K562 (cell line): Measurements from ENCODE around the gene ADIPOR1. TPM values are rescaled to one million over a fixed set of nuclear protein-coding genes. Genes with fewer than 3 reads are reported as not detected.

ENCODE experiments used
- ARID1B ChIP-seq: fragments of 450-650 bp; IDR thresholded peaks from 2 replicates; pipeline ENCODE4 v1.6.1; 2016; ENCODE audit warnings: antibody characterized with exemption, mild to moderate bottlenecking, inconsistent platforms
- EGR1 ChIP-seq: fragments of 450-650 bp; conservative IDR thresholded peaks from 2 replicates; pipeline ENCODE4 v1.6.1; 2017; ENCODE audit warnings: mild to moderate bottlenecking
- JUN ChIP-seq, 2 experiments: sonication (generic) in 1 of 2; formaldehyde crosslinking in 1 of 2; IDR thresholded peaks; 2 replicates each; pipeline versions ENCODE4 v1.6.1 to v1.8.0; 2012 to 2022; ENCODE audit warnings: borderline replicate concordance in 2 of 2, mild to moderate bottlenecking in 2 of 2, improper control_type of control experiment in 1 of 2, low read depth in 1 of 2, low read length in 1 of 2, missing genetic modification reagents in 1 of 2
- LCOR ChIP-seq: sonication (generic); formaldehyde crosslinking; IDR thresholded peaks from 2 replicates; pipeline ENCODE4 v1.8.0; 2022; ENCODE audit warnings: mild to moderate bottlenecking, missing genetic modification reagents
- NFXL1 ChIP-seq: fragments of 450-650 bp; formaldehyde crosslinking; IDR thresholded peaks from 2 replicates; pipeline ENCODE4 v1.4.0; 2021; ENCODE audit warnings: mild to moderate bottlenecking
- PHB ChIP-seq: fragments of 250-450 bp; sonication (Bioruptor Pico); IDR thresholded peaks from 2 replicates; pipeline ENCODE4 v1.5.0; 2021
- RCOR1 ChIP-seq, 2 experiments: IDR thresholded peaks; 2 replicates each; pipeline ENCODE4 v1.6.1; 2012; ENCODE audit warnings: low read depth in 2 of 2, low read length in 2 of 2, borderline replicate concordance in 1 of 2, improper control_type of control experiment in 1 of 2
- SPI1 ChIP-seq: IDR thresholded peaks from 2 replicates; pipeline ENCODE4 v1.6.1; 2011; ENCODE audit warnings: low read depth, low read length, control low read depth, borderline replicate concordance
- STAG1 ChIP-seq: sonication (generic); formaldehyde crosslinking; IDR thresholded peaks from 2 replicates; pipeline ENCODE4 v1.5.0; 2020; ENCODE audit warnings: missing genetic modification reagents, borderline replicate concordance
- ZEB2 ChIP-seq: fragments of 450-650 bp; IDR thresholded peaks from 2 replicates; pipeline ENCODE4 v1.6.1; 2016
- ZNF197 ChIP-seq: fragments of 200-800 bp; sonication (Bioruptor generic); IDR thresholded peaks from 2 replicates; pipeline ENCODE4 v1.6.1; 2016; ENCODE audit warnings: low read depth, missing genetic modification characterization, missing compliant biosample characterization
- ZNF408 ChIP-seq: fragments of 250-450 bp; sonication (Bioruptor Pico); IDR thresholded peaks from 2 replicates; pipeline ENCODE4 v1.4.0; 2020; ENCODE audit warnings: low read depth, mild to moderate bottlenecking, moderate library complexity
- ZNF696 ChIP-seq: fragments of 250-450 bp; sonication (Bioruptor Pico); conservative IDR thresholded peaks from 2 replicates; pipeline ENCODE4 v1.4.0; 2020; ENCODE audit warnings: mild to moderate bottlenecking, moderate library complexity
- polyA plus RNA-seq, 8 experiments: library from polyadenylated mRNA; depleted of rRNA in 4 of 8; stranded (reverse) in 5 of 8; unstranded in 3 of 8; fragments of >200 nt; fragmentation: Nextera tagmentation in 2 of 8; fragmentation: Illumina TruSeq in 1 of 8; extraction: Ambion mirVana in 2 of 8; extraction: Trizol in 1 of 8; gene quantifications; 2 replicates each; pipeline versions ENCODE4 v1.2.1 to v1.2.3, GENCODE V29; 2011 to 2014; ENCODE audit warnings: inconsistent platforms in 1 of 8, missing spikeins in 1 of 8
- total RNA-seq, 7 experiments: library from RNA; depleted of rRNA in 6 of 7; stranded (reverse); fragments of >200 nt in 6 of 7; fragmentation: Illumina TruSeq in 2 of 7; extraction: Trizol in 2 of 7; gene quantifications; 2 replicates each; pipeline versions ENCODE4 v1.2.1 to v1.2.3, GENCODE V29; 2011 to 2021; ENCODE audit warnings: low replicate concordance in 1 of 7

ADIPOR1 gene
- total and polyA plus RNA-seq, 9 of the 15 experiments (the other 6 are each of a cell fraction or from before 2014, with no cell fraction given) = 29.0 to 217 (median 100) TPM

GRCh38 chr1:202998836-202999750 is 41.0 kb upstream of the ADIPOR1 start (continued):
- no peak for TF ChIP-seq ZNF696 (CRISPR knock-in tag)
- TF ChIP-seq EGR1 = no peak
- TF ChIP-seq STAG1 = peak; percentile 22; the same call in 1 of the 2 replicates
- TF ChIP-seq PHB (CRISPR knock-in tag) = no peak
- TF ChIP-seq ZEB2 = peak; percentile 75; the same call in 1 of the 2 replicates
- TF ChIP-seq ARID1B = peak; percentile 63; the same call in 1 of the 2 replicates
- TF ChIP-seq NFXL1 (CRISPR knock-in tag) = no peak
- 0 out of 2 replicates have a peak, but pooled peaks have one; percentile 15 for TF ChIP-seq JUN (IDR thresholded peaks at IDR 0.05; ENCODE audit: borderline replicate concordance, low read depth, low read length)
- TF ChIP-seq JUN (CRISPR knock-in tag; IDR thresholded peaks at IDR 0.05; ENCODE audit: borderline replicate concordance) = no peak
- no peak for TF ChIP-seq ZNF197 (CRISPR knock-in tag)
- TF ChIP-seq SPI1 = no peak
- no peak for TF ChIP-seq ZNF408 (CRISPR knock-in tag)
- TF ChIP-seq LCOR (CRISPR knock-in tag) = 0 out of 2 replicates have a peak, but pooled peaks have one; percentile 9
- TF ChIP-seq RCOR1 (IDR thresholded peaks at IDR 0.05; ENCODE audit: borderline replicate concordance in 1 of 2, low read depth in 2 of 2, low read length in 2 of 2) = peak in 1 of 2 experiments; percentile 34; a peak in 1 of 4 replicates
